Endothelial cell of umbilical vein (primary cell): ENCODE data around the gene C17orf107. TPM values are rescaled to one million over a fixed set of nuclear protein-coding genes. Genes with fewer than 3 reads are reported as not detected.
"Not testable (repeated sequence)": the region's sequence is repeated elsewhere in the genome, so short reads cannot be mapped to it uniquely, and the experiment has no call there.

Experiments used
- BruUV-seq: library from RNA; stranded (reverse); fragments of 400-500 nt; replicated peaks from 2 replicates; lab custom pipeline; 2021; lab: Mats Ljungman, UMichigan
- CTCF ChIA-PET: fragments of 300-600, 350-600 bp; sonication (Branson Sonifier 250); formaldehyde crosslinking; loops from one replicate; lab custom pipeline; 2021; ENCODE audit warnings: antibody characterized with exemption, inconsistent platforms; lab: Charles Lee
- POLR2A ChIA-PET: fragments of 300-600, 350-600 bp; sonication (Branson Sonifier 250); formaldehyde crosslinking; loops from one replicate; lab custom pipeline; 2021; ENCODE audit warnings: antibody characterized with exemption, inconsistent platforms; lab: Charles Lee
- DNase-seq: peaks from one replicate; pipeline ENCODE4 v3.0.0-alpha.2; 2011; ENCODE audit warnings: low read depth, low spot score
- FAIRE-seq: peaks from 2 replicates; lab custom pipeline; 2011; peaks lifted over from hg19 to GRCh38; lab: Jason Lieb, UNC
- H2AFZ ChIP-seq: 2 replicates; pipeline ENCODE4 v1.6.0; 2012; ENCODE audit warnings: low read depth, low read length, control low read depth, inconsistent platforms
- H3K27ac ChIP-seq: 2 replicates; pipeline ENCODE4 v1.5.1; 2011; ENCODE audit warnings: low read depth, mild to moderate bottlenecking, control low read depth, low read length, moderate library complexity; ENCODE audit not compliant: insufficient read depth
- H3K27me3 ChIP-seq, 2 experiments: 2 replicates each; pipeline versions ENCODE4 v1.6.0 to v1.6.1; 2011; ENCODE audit warnings: low read length in 2 of 2, mixed read lengths in 1 of 2; ENCODE audit not compliant: control insufficient read depth in 2 of 2, insufficient read depth in 2 of 2
- H3K36me3 ChIP-seq, 2 experiments: 2 replicates in 1 of 2; 3 replicates in 1 of 2; pipeline ENCODE4 v1.5.1; 2011; ENCODE audit warnings: low read length in 2 of 2, mild to moderate bottlenecking in 1 of 2, moderate library complexity in 1 of 2; ENCODE audit not compliant: control insufficient read depth in 2 of 2, insufficient read depth in 2 of 2; ENCODE audit errors: extremely low read depth in 1 of 2
- H3K4me1 ChIP-seq: 3 replicates; pipeline ENCODE4 v1.5.1; 2011; ENCODE audit warnings: mild to moderate bottlenecking, low read length; ENCODE audit not compliant: control insufficient read depth, insufficient read depth; ENCODE audit errors: extremely low read depth
- H3K4me2 ChIP-seq: 2 replicates; pipeline ENCODE4 v1.6.1; 2011; ENCODE audit warnings: low read length, control low read depth, mixed read lengths; ENCODE audit not compliant: insufficient read depth
- H3K4me3 ChIP-seq, 3 experiments: fragments of 200-600 bp in 1 of 3; sonication (generic), shearing (Covaris generic) in 1 of 3; replicated peaks in 1 of 3; 2 replicates each; pipeline ENCODE4 v1.5.1; 2011 to 2016; ENCODE audit warnings: control low read depth in 3 of 3, low read length in 3 of 3, mild to moderate bottlenecking in 2 of 3, inconsistent platforms in 1 of 3, low read depth in 1 of 3, moderate library complexity in 1 of 3; ENCODE audit not compliant: insufficient read depth in 1 of 3
- H3K79me2 ChIP-seq: 2 replicates; pipeline ENCODE4 v1.6.0; 2012; ENCODE audit warnings: low read length, inconsistent platforms; ENCODE audit not compliant: control insufficient read depth, insufficient read depth
- H3K9ac ChIP-seq: replicated peaks from 2 replicates; pipeline ENCODE3; 2011; ENCODE audit warnings: low read length, control low read depth; ENCODE audit not compliant: insufficient read depth; ENCODE audit errors: extremely low read depth
- H3K9me1 ChIP-seq: replicated peaks from 3 replicates; pipeline ENCODE4 v1.6.0; 2011; ENCODE audit warnings: mild to moderate bottlenecking, low read length; ENCODE audit not compliant: control insufficient read depth, insufficient read depth; ENCODE audit errors: extremely low read depth
- H3K9me3 ChIP-seq: replicated peaks from 2 replicates; pipeline ENCODE4 v1.5.1; 2012; ENCODE audit warnings: low read length, inconsistent platforms; ENCODE audit not compliant: control insufficient read depth, insufficient read depth
- H4K20me1 ChIP-seq: replicated peaks from 2 replicates; pipeline ENCODE3; 2011; ENCODE audit warnings: mild to moderate bottlenecking, low read length; ENCODE audit not compliant: control insufficient read depth, insufficient read depth; ENCODE audit errors: extremely low read depth
- CTCF ChIP-seq, 2 donors: IDR thresholded peaks; 1 replicate in 1 of 2; 2 replicates in 1 of 2; pipeline ENCODE4 v1.5.1; 2011; ENCODE audit warnings: low read length in 2 of 2, mild to moderate bottlenecking in 2 of 2, moderate library complexity in 2 of 2, control low read depth in 1 of 2, inconsistent platforms in 1 of 2, low read depth in 1 of 2; ENCODE audit not compliant: insufficient read depth in 1 of 2; ENCODE audit errors: extremely low read depth in 1 of 2
- FOS ChIP-seq: IDR thresholded peaks from 2 replicates; pipeline ENCODE4 v1.6.1; 2011; ENCODE audit warnings: mild to moderate bottlenecking, low read length, moderate library complexity, borderline replicate concordance; ENCODE audit not compliant: insufficient read depth
- GATA2 ChIP-seq: IDR thresholded peaks from 2 replicates; pipeline ENCODE4 v1.7.0; 2011; ENCODE audit warnings: low read depth, mild to moderate bottlenecking, moderate library complexity, mixed read lengths, low read length; ENCODE audit not compliant: insufficient read length, insufficient read depth
- MYC ChIP-seq: IDR thresholded peaks from one replicate; pipeline ENCODE4 v1.6.1; 2011; ENCODE audit warnings: mild to moderate bottlenecking, low read depth, low read length
- POLR2A ChIP-seq: IDR thresholded peaks from 2 replicates; pipeline ENCODE4 v1.6.1; 2012; ENCODE audit warnings: low read depth, mild to moderate bottlenecking, control low read depth, low read length
- POLR2AphosphoS5 ChIP-seq: IDR thresholded peaks from 2 replicates; pipeline ENCODE4 v1.6.1; 2012; ENCODE audit warnings: low read depth, mild to moderate bottlenecking, control low read depth, low read length, moderate library complexity; ENCODE audit not compliant: insufficient read depth
- dilution Hi-C: fragments of 300-500 bp; cut with MboI; formaldehyde crosslinking; loops from one replicate; pipeline ENCODE4 v1.15.0; 2019; ENCODE audit warnings: low sequenced_read_pairs; ENCODE audit not compliant: extremely low pct_ligation_motif_present
- intact Hi-C: fragments of 100-400 bp; cut with micrococcal nuclease; formaldehyde crosslinking; loops from one replicate; pipeline ENCODE4 v1.10.0; 2022
- polyA plus RNA-seq, 4 experiments: library from polyadenylated mRNA; depleted of rRNA in 3 of 4; stranded (reverse) in 3 of 4; unstranded in 1 of 4; fragments of >200 nt; gene quantifications; 2 replicates each; pipeline versions ENCODE4 v1.2.1 to v1.2.3, GENCODE V29; 2011 to 2012; ENCODE audit warnings: missing spikeins in 1 of 4
- total RNA-seq: library from RNA; stranded (reverse); gene quantifications from 2 replicates; pipeline ENCODE4 v1.2.3, GENCODE V29; 2021

Gene C17orf107
- total and polyA plus RNA-seq, 2 donors (not counting 3 experiments of a cell fraction or from before 2014, with no cell fraction given) = 0.68 to 1.0 TPM

GRCh38 chr17:4903051-4903818 lies 3.9 kb downstream of the C17orf107 start, which contains the start of gene CHRNE:
Gene CHRNE (minus strand): TSS chr17:4903098. CDS start chr17:4903063, 35 bp downstream.
- FAIRE-seq = peak; percentile 95
- intact Hi-C loops (loop anchor here (1.0 to 5.0 kb wide), 3 partner anchors 116 to 193 kb away; partner anchors contain the start of genes ARRB2, GLTPD2, MED11 and VMO1), dilution Hi-C loops (no loop called here)
- Histone ChIP-seq H3K27me3 (no peaks in the 10 kb centered on the region), H3K36me3 (no peaks in the 10 kb centered on the region), H3K4me2 (peak within 1 kb of the TSS; percentile 3), H3K4me3 (no peak within 1 kb of the TSS), H3K27ac (no peak within 1 kb of the TSS), H4K20me1 (no peaks in the 10 kb centered on the region), H3K4me1 (peaks cover 10% of the 10 kb centered on the region), H3K79me2 (no peaks in the 10 kb centered on the region), H3K9ac (no peak within 1 kb of the TSS), H2AFZ (peak within 1 kb of the TSS; percentile 6), H3K9me1 (no peaks in the 10 kb centered on the region), H3K9me3 (no peaks in the 10 kb centered on the region)
- CTCF ChIA-PET = interaction anchor here (0.6 to 6.9 kb wide), 24 partner anchors 10 to 336 kb away, joined by 3 to 70 read pairs (median 4); partner anchors contain the start of genes ARRB2, GLTPD2, MED11 and PFN1
- peak; percentile 63 to 77 for TF ChIP-seq CTCF (IDR thresholded peaks at IDR 0.05; ENCODE audit: extremely low read depth in 1 of 2, insufficient read depth in 1 of 2, low read depth in 1 of 2, low read length in 2 of 2)
- no peak for TF ChIP-seq FOS
- no peak for TF ChIP-seq MYC
- no peak for TF ChIP-seq GATA2
- TF ChIP-seq POLR2A = no peak
- TF ChIP-seq POLR2AphosphoS5 = no peak
- POLR2A ChIA-PET = no interaction called here
- BruUV-seq = no TSS peak
- peak; percentile 76 for DNase-seq

GRCh38 chr17:4906642-4907041 lies 7.3 kb downstream of the C17orf107 start:
- H3K9me3 ChIP-seq, DNase-seq, POLR2A ChIA-PET, H3K9ac ChIP-seq, H3K79me2 ChIP-seq, FAIRE-seq, H2AFZ ChIP-seq, H3K4me3 ChIP-seq, H3K4me1 ChIP-seq, intact Hi-C loops, H3K27ac ChIP-seq, H4K20me1 ChIP-seq, dilution Hi-C loops, H3K36me3 ChIP-seq, BruUV-seq, H3K4me2 ChIP-seq, H3K9me1 ChIP-seq, H3K27me3 ChIP-seq: not testable (repeated sequence)
- CTCF ChIA-PET = interaction anchor here (5.7 to 6.9 kb wide), 2 partner anchors 119 to 198 kb away, joined by 65 to 70 read pairs; partner anchors contain the start of genes ARRB2, GLTPD2 and VMO1
